DOHH2 (cell line): ENCODE data around the gene FIBCD1.
"Not testable (repeated sequence)": the region's sequence is repeated elsewhere in the genome, so short reads cannot be mapped to it uniquely, and the experiment has no call there.

Experiments
- EZH2phosphoT487 ChIP-seq: fragments of 200-600 bp; sonication (generic); IDR thresholded peaks from 2 replicates; pipeline ENCODE4 v1.6.1; 2017; ENCODE audit warnings: borderline replicate concordance, mild to moderate bottlenecking, antibody characterized with exemption, low read length, moderate library complexity, mixed read lengths
- TF ChIP-seq, protein P1 (sequence below): fragments of 200-600 bp; sonication (generic); IDR thresholded peaks from one replicate; pipeline ENCODE4 v1.5.1; 2014; ENCODE audit warnings: antibody characterized with exemption, mild to moderate bottlenecking, low read depth, low read length; ENCODE audit not compliant: poor library complexity, severe bottlenecking

DNA sequence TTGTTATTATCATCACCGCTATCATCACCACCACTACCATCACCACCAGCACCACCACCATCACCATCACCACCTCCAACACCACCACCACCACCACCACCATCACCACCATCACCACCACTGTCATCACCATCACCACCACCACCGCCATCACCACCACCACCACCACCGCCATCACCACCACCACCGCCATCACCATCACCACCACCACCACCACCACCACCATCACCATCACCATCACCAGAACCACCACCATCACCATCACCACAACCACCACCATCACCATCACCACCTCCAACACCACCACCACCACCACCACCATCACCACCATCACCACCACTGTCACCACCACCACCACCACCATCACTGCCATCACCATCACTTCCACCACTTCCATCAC, 19.5 kb upstream of the FIBCD1 start:
- TF ChIP-seq, protein P1, sequence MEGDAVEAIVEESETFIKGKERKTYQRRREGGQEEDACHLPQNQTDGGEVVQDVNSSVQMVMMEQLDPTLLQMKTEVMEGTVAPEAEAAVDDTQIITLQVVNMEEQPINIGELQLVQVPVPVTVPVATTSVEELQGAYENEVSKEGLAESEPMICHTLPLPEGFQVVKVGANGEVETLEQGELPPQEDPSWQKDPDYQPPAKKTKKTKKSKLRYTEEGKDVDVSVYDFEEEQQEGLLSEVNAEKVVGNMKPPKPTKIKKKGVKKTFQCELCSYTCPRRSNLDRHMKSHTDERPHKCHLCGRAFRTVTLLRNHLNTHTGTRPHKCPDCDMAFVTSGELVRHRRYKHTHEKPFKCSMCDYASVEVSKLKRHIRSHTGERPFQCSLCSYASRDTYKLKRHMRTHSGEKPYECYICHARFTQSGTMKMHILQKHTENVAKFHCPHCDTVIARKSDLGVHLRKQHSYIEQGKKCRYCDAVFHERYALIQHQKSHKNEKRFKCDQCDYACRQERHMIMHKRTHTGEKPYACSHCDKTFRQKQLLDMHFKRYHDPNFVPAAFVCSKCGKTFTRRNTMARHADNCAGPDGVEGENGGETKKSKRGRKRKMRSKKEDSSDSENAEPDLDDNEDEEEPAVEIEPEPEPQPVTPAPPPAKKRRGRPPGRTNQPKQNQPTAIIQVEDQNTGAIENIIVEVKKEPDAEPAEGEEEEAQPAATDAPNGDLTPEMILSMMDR = not testable (repeated sequence)
- TF ChIP-seq EZH2phosphoT487 = not testable (repeated sequence)
